ENCODE data around the gene LRIT2.

The LRIT2 gene

GRCh38 chr10:84241185-84241790 is 15.9 kb upstream of the LRIT2 start, which contains the start of gene LRIT1:
LRIT1 (minus strand) TSS chr10:84241546; CDS start chr10:84241439, 107 bp downstream.
- DNase-seq = no peak

- no peak for DNase-seq
Observed at GRCh38 chr10:84238909-84239308, 13.6 kb upstream of the LRIT2 start.

- no peak for DNase-seq
Observed at GRCh38 chr10:84237199-84238051, 12.1 kb upstream of the LRIT2 start.

GRCh38 chr10:84236807-84237198 is 11.5 kb upstream of the LRIT2 start:
- no peak for DNase-seq

GRCh38 chr10:84235096-84235495 is 9.8 kb upstream of the LRIT2 start:
- no peak for DNase-seq

DNA sequence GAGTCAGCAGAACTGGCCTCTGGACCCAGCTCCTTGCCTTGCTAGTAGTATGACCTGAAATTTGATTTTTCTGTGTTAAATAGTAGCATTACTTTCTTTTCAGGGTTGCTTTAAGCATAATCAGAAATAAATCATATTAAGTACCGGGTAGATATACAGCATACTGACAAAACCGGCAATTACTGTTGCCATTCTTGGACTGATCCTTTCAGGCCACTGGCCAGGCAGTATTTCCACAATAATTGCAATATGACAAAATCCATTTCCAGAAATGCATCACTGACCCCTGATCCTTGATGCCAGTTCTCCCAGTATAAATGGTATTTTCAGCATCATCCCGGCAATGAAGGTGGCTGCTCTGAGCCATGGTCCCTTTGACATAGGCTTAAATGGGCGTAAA is 9.1 kb upstream of the LRIT2 start:
- DNase-seq = no peak

DNA sequence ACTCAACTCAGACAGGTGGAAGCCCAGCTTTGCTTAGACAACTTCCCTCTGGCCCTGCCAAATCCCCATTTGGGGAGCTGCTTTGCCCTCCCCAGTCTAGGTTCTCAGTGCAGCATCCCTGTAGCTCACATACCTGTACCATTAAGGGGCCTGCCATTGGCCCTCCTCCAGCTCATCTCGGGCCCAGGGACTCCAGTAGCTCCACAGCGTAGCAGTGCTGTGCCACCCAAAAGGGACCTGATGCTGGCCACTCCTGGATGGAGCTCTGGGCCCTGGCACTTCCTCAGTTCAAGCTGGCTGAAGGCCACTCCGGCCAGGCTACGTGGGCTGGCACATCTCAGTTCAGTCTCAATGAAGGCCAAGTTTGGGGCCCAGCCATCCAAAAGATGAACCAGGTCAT is 8.6 kb upstream of the LRIT2 start:
- DNase-seq = no peak

DNA sequence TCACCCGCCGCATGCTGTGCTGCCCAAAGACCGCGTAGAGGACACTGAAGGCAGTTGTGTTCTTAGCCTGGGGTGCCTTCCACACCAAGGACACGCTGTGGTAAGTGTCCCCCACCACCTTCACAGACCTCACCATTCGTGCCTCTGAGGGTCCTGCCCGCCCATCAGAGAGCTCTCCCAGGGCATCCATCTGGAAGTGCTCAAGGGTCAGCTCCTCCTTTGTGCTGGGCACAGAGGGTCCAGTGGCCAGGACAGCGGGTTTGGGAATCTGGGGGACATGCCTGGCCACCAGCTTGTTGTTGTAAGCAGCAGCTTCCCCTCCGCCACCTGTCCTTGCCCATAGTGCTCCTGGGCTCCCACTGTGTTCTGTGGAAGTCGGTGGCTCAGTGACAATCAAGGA is 7.0 kb upstream of the LRIT2 start:
- DNase-seq = no peak

DNA sequence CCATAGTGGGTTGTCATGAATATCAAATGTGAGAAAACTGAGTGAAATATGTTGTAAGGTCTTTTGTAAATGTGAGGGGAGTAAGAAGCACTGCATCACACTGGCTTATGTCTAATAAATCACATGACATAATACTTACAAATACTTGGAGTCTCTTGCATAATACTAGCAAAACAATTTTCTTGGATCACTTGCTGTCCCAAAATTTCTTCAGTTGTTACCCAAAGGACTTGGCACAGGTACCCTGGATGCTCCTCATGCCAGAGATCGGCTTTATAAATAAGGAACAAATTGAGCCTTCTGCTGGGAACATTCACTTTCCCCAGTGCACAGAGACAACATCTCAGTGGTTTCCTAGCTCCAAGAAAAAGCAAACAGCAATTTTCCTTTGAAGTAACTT is 5.0 kb upstream of the LRIT2 start:
- DNase-seq = no peak

- no peak for DNase-seq
Observed at GRCh38 chr10:84227810-84228209, 2.5 kb upstream of the LRIT2 start.

- DNase-seq = no peak
Observed at GRCh38 chr10:84226616-84227015, 1.3 kb upstream of the LRIT2 start.

- DNase-seq = no peak
Observed at GRCh38 chr10:84224411-84225028, 824 bp downstream of the LRIT2 start.

GRCh38 chr10:84221916-84222315 is 3.4 kb downstream of the LRIT2 start:
- DNase-seq = no peak

- no peak for DNase-seq
Observed at GRCh38 chr10:84217746-84218145, 7.6 kb downstream of the LRIT2 start.

GRCh38 chr10:84216834-84217233 is 8.5 kb downstream of the LRIT2 start:
- DNase-seq = no peak

- DNase-seq = peak; percentile 42
Observed at GRCh38 chr10:84214612-84215235, 10.6 kb downstream of the LRIT2 start.

- no peak for DNase-seq
Observed at GRCh38 chr10:84214046-84214572, 11.2 kb downstream of the LRIT2 start.

DNA sequence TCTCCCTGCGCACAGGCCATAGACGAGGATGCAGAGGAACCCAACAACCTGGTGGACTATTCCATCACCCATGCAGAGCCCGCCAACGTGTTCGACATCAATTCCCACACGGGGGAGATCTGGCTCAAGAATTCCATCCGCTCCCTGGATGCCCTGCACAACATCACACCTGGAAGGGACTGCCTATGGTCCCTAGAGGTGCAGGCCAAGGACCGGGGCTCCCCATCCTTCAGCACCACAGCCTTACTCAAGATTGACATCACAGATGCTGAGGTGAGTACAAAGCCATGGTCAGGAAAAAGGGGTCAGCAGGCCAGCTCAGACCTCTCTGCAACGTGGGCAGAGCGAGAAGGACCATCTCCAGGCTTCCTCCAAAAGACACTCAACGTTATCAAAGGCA is 12.3 kb downstream of the LRIT2 start:
- DNase-seq = no peak

DNA sequence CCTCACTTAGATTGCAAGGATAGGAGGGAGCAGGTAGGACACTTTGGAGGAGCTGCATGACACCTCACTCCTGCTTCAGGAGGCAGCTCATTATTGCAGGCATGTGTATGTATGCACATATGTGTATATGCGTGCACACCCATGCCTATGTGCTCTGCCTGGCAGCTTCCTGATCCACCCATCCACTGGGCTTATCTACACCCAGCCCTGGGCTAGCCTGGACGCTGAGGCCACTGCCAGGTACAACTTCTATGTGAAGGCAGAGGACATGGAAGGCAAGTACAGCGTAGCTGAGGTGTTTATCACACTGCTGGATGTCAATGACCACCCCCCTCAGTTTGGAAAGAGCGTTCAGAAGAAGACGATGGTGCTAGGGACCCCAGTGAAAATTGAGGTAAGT is 13.3 kb downstream of the LRIT2 start:
- no peak for DNase-seq

DNA sequence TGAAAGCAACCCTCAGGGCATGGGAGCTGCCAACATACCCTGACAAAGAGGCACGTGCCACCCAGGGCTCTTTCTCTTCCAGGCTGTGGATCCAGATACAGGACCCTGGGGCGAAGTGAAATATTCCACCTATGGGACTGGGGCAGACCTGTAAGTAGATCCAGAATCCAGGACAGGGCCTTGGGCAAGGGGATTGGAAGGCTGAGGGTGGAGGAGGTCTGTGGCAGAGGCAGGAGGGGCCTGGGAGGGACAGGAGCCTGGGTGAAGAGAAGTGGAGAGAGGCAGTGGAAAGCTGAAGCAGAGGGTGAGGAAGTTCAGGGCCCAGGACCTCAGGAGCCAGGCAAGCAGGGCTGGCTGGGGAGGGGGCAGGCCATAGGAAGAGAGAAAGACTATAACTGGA is 13.8 kb downstream of the LRIT2 start:
- no peak for DNase-seq

GRCh38 chr10:84208023-84208422 is 17.3 kb downstream of the LRIT2 start:
- DNase-seq = no peak

DNA sequence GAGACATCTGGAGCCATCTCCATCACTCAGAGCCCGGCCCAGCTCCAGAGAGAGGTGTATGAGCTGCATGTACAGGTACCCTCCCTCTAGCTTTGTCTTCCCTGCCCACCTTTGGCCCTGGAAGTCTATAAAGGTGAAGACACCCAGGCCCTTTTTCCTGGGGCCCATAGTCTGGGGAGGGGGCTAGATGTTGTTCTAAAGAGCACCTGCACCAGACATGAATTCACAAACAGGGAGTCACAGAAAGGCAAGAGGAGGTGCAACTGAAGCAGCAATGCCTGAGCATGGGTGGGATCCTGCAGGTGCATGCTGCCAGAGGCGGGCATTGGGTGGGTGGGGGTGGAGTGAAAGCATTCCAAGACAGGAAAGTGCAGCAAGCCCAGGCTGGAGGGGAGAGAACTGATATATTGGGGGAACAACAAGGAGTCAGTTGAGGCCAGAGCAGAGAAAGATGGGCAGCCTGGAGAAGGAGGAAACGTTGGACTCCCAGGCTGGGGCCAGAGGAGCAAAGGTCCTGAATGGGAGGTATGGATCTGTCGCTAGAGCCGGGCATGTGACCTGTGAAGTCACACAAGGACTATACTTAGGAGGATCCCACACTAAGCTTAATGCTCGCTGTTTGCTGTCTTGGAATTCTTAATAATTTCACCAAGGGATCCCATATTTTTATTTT is 19.4 kb downstream of the LRIT2 start:
- DNase-seq = no peak

Measured in CD4-positive, alpha-beta T cell treated with Interleukin-12 subunit alpha and Interleukin-12 subunit beta, for 1 hour (primary cell).